Skeletal muscle tissue (tissue), 4 donors: ENCODE results near the gene PMEPA1. TPM values are rescaled to one million over a fixed set of nuclear protein-coding genes. Genes with fewer than 3 reads are reported as not detected.

Experiments
- H3K27ac ChIP-seq: one replicate; pipeline ENCODE4 v1.7.0; 2013; ENCODE audit warnings: mild to moderate bottlenecking, low read depth, low read length, inconsistent platforms
- H3K27me3 ChIP-seq, 3 donors: one replicate each; pipeline ENCODE4 v1.7.0; 2013; ENCODE audit warnings: low read length in 3 of 3; ENCODE audit not compliant: control insufficient read depth in 3 of 3, insufficient read depth in 3 of 3
- H3K36me3 ChIP-seq, 3 donors: one replicate each; pipeline ENCODE4 v1.7.0; 2013; ENCODE audit warnings: low read length in 3 of 3; ENCODE audit not compliant: control insufficient read depth in 3 of 3, insufficient read depth in 3 of 3
- H3K4me1 ChIP-seq, 3 donors: one replicate each; pipeline ENCODE4 v1.7.0; 2013; ENCODE audit warnings: low read length in 3 of 3, mild to moderate bottlenecking in 3 of 3; ENCODE audit not compliant: control insufficient read depth in 3 of 3, insufficient read depth in 3 of 3
- H3K4me3 ChIP-seq, 3 donors: one replicate each; pipeline ENCODE4 v1.7.0; 2013; ENCODE audit warnings: low read length in 3 of 3
- H3K9ac ChIP-seq, 3 donors: one replicate each; pipeline ENCODE4 v1.7.0; 2013; ENCODE audit warnings: low read length in 3 of 3, mild to moderate bottlenecking in 3 of 3, moderate library complexity in 2 of 3, low read depth in 1 of 3
- H3K9me3 ChIP-seq, 3 donors: one replicate each; pipeline ENCODE4 v1.7.0; 2013; ENCODE audit warnings: low read length in 3 of 3; ENCODE audit not compliant: control insufficient read depth in 3 of 3
- total RNA-seq: library from RNA; depleted of rRNA; stranded (reverse); fragments of >200 nt; gene quantifications from one replicate; pipeline ENCODE4 v1.2.3, GENCODE V29; 2014
- donor health status: Osteomylitis.

Gene PMEPA1
- total RNA-seq, 1 donor from 2014 or later, result 5.2 TPM

- no peak overlapping the region for H3K4me3 ChIP-seq
- peaks cover under 1 to 9% (median 5%) of the 10 kb centered on the region in 3 donors for H3K4me1 ChIP-seq
- H3K27ac ChIP-seq, result no peak overlapping the region
- no peaks in the 10 kb centered on the region for H3K27me3 ChIP-seq
- H3K9me3 ChIP-seq, result no peaks in the 10 kb centered on the region
- H3K9ac ChIP-seq, result peak overlapping the region in 1 of 3 donors; percentile 21
- no peaks in the 10 kb centered on the region for H3K36me3 ChIP-seq
Measured at GRCh38 chr20:57666106-57666833, 43.5 kb downstream of the PMEPA1 start.

GRCh38 chr20:57665589-57665971, 44.2 kb downstream of the PMEPA1 start:
- peaks cover 7 to 16% (median 10%) of the 10 kb centered on the region in 3 donors for H3K4me1 ChIP-seq
- no peaks in the 10 kb centered on the region for H3K27me3 ChIP-seq
- no peak overlapping the region for H3K9ac ChIP-seq
- no peak overlapping the region for H3K4me3 ChIP-seq
- H3K27ac ChIP-seq, result no peak overlapping the region
- H3K9me3 ChIP-seq, result no peaks in the 10 kb centered on the region
- no peaks in the 10 kb centered on the region for H3K36me3 ChIP-seq

GRCh38 chr20:57664924-57665588, 44.8 kb downstream of the PMEPA1 start:
- peaks cover 10 to 17% (median 13%) of the 10 kb centered on the region in 3 donors for H3K4me1 ChIP-seq
- no peaks in the 10 kb centered on the region for H3K9me3 ChIP-seq
- H3K36me3 ChIP-seq, result no peaks in the 10 kb centered on the region
- no peak overlapping the region for H3K9ac ChIP-seq
- H3K27ac ChIP-seq, result no peak overlapping the region
- no peaks in the 10 kb centered on the region for H3K27me3 ChIP-seq
- H3K4me3 ChIP-seq, result no peak overlapping the region

GRCh38 chr20:57664476-57664875, 45.3 kb downstream of the PMEPA1 start:
- Histone ChIP-seq H3K9ac (no peak overlapping the region), H3K9me3 (no peaks in the 10 kb centered on the region), H3K4me3 (no peak overlapping the region), H3K27ac (no peak overlapping the region), H3K36me3 (no peaks in the 10 kb centered on the region), H3K27me3 (no peaks in the 10 kb centered on the region), H3K4me1 (peaks cover 11 to 17% (median 17%) of the 10 kb centered on the region in 3 donors)

GRCh38 chr20:57663681-57664451, 45.9 kb downstream of the PMEPA1 start:
- Histone ChIP-seq H3K27me3 (no peaks in the 10 kb centered on the region), H3K9me3 (no peaks in the 10 kb centered on the region), H3K4me1 (peaks cover 12 to 19% (median 17%) of the 10 kb centered on the region in 3 donors), H3K27ac (no peak overlapping the region), H3K4me3 (no peak overlapping the region), H3K36me3 (peaks cover 0 to 4% (median 2%) of the 10 kb centered on the region in 3 donors), H3K9ac (no peak overlapping the region)

- Histone ChIP-seq H3K27ac (no peak overlapping the region), H3K4me3 (no peak overlapping the region), H3K27me3 (no peaks in the 10 kb centered on the region), H3K4me1 (peaks cover 9 to 25% (median 17%) of the 10 kb centered on the region in 3 donors), H3K9ac (no peak overlapping the region), H3K36me3 (peaks cover 0 to 9% (median 3%) of the 10 kb centered on the region in 3 donors), H3K9me3 (no peaks in the 10 kb centered on the region)
Measured at GRCh38 chr20:57663241-57663640, 46.6 kb downstream of the PMEPA1 start.

GRCh38 chr20:57662456-57663240, 47.2 kb downstream of the PMEPA1 start:
- H3K4me3 ChIP-seq, result no peak overlapping the region
- no peaks in the 10 kb centered on the region for H3K9me3 ChIP-seq
- no peak overlapping the region for H3K9ac ChIP-seq
- peaks cover 11 to 30% (median 19%) of the 10 kb centered on the region in 3 donors for H3K4me1 ChIP-seq
- no peaks in the 10 kb centered on the region for H3K27me3 ChIP-seq
- no peak overlapping the region for H3K27ac ChIP-seq
- peaks cover 0 to 10% (median 6%) of the 10 kb centered on the region in 3 donors for H3K36me3 ChIP-seq

- no peaks in the 10 kb centered on the region for H3K9me3 ChIP-seq
- H3K27ac ChIP-seq, result no peak overlapping the region
- no peak overlapping the region for H3K4me3 ChIP-seq
- peaks cover 15 to 34% (median 22%) of the 10 kb centered on the region in 3 donors for H3K4me1 ChIP-seq
- peaks cover 0 to 14% (median 10%) of the 10 kb centered on the region in 3 donors for H3K36me3 ChIP-seq
- H3K27me3 ChIP-seq, result no peaks in the 10 kb centered on the region
- H3K9ac ChIP-seq, result no peak overlapping the region
Measured at GRCh38 chr20:57661746-57662455, 47.9 kb downstream of the PMEPA1 start.
